Endothelial cell of umbilical vein (primary cell): ENCODE data around the gene FBXO22. TPM values are rescaled to one million over a fixed set of nuclear protein-coding genes. Genes with fewer than 3 reads are reported as not detected.

Experiments
- BruUV-seq: library from RNA; stranded (reverse); fragments of 400-500 nt; replicated peaks from 2 replicates; lab custom pipeline; 2021; lab: Mats Ljungman, UMichigan
- CTCF ChIA-PET: fragments of 300-600, 350-600 bp; sonication (Branson Sonifier 250); formaldehyde crosslinking; loops from one replicate; lab custom pipeline; 2021; ENCODE audit warnings: antibody characterized with exemption, inconsistent platforms; lab: Charles Lee
- POLR2A ChIA-PET: fragments of 300-600, 350-600 bp; sonication (Branson Sonifier 250); formaldehyde crosslinking; loops from one replicate; lab custom pipeline; 2021; ENCODE audit warnings: antibody characterized with exemption, inconsistent platforms; lab: Charles Lee
- DNase-seq: peaks from one replicate; pipeline ENCODE4 v3.0.0-alpha.2; 2011; ENCODE audit warnings: low read depth, low spot score
- FAIRE-seq: peaks from 2 replicates; lab custom pipeline; 2011; peaks lifted over from hg19 to GRCh38; lab: Jason Lieb, UNC
- H2AFZ ChIP-seq: 2 replicates; pipeline ENCODE4 v1.6.0; 2012; ENCODE audit warnings: low read depth, low read length, control low read depth, inconsistent platforms
- H3K27ac ChIP-seq: 2 replicates; pipeline ENCODE4 v1.5.1; 2011; ENCODE audit warnings: low read depth, mild to moderate bottlenecking, control low read depth, low read length, moderate library complexity; ENCODE audit not compliant: insufficient read depth
- H3K27me3 ChIP-seq, 2 experiments: 2 replicates each; pipeline versions ENCODE4 v1.6.0 to v1.6.1; 2011; ENCODE audit warnings: low read length in 2 of 2, mixed read lengths in 1 of 2; ENCODE audit not compliant: control insufficient read depth in 2 of 2, insufficient read depth in 2 of 2
- H3K36me3 ChIP-seq, 2 experiments: 2 replicates in 1 of 2; 3 replicates in 1 of 2; pipeline ENCODE4 v1.5.1; 2011; ENCODE audit warnings: low read length in 2 of 2, mild to moderate bottlenecking in 1 of 2, moderate library complexity in 1 of 2; ENCODE audit not compliant: control insufficient read depth in 2 of 2, insufficient read depth in 2 of 2; ENCODE audit errors: extremely low read depth in 1 of 2
- H3K4me1 ChIP-seq: 3 replicates; pipeline ENCODE4 v1.5.1; 2011; ENCODE audit warnings: mild to moderate bottlenecking, low read length; ENCODE audit not compliant: control insufficient read depth, insufficient read depth; ENCODE audit errors: extremely low read depth
- H3K4me2 ChIP-seq: 2 replicates; pipeline ENCODE4 v1.6.1; 2011; ENCODE audit warnings: low read length, control low read depth, mixed read lengths; ENCODE audit not compliant: insufficient read depth
- H3K4me3 ChIP-seq, 3 experiments: fragments of 200-600 bp in 1 of 3; sonication (generic), shearing (Covaris generic) in 1 of 3; replicated peaks in 1 of 3; 2 replicates each; pipeline ENCODE4 v1.5.1; 2011 to 2016; ENCODE audit warnings: control low read depth in 3 of 3, low read length in 3 of 3, mild to moderate bottlenecking in 2 of 3, inconsistent platforms in 1 of 3, low read depth in 1 of 3, moderate library complexity in 1 of 3; ENCODE audit not compliant: insufficient read depth in 1 of 3
- H3K79me2 ChIP-seq: 2 replicates; pipeline ENCODE4 v1.6.0; 2012; ENCODE audit warnings: low read length, inconsistent platforms; ENCODE audit not compliant: control insufficient read depth, insufficient read depth
- H3K9ac ChIP-seq: replicated peaks from 2 replicates; pipeline ENCODE3; 2011; ENCODE audit warnings: low read length, control low read depth; ENCODE audit not compliant: insufficient read depth; ENCODE audit errors: extremely low read depth
- H3K9me1 ChIP-seq: replicated peaks from 3 replicates; pipeline ENCODE4 v1.6.0; 2011; ENCODE audit warnings: mild to moderate bottlenecking, low read length; ENCODE audit not compliant: control insufficient read depth, insufficient read depth; ENCODE audit errors: extremely low read depth
- H3K9me3 ChIP-seq: replicated peaks from 2 replicates; pipeline ENCODE4 v1.5.1; 2012; ENCODE audit warnings: low read length, inconsistent platforms; ENCODE audit not compliant: control insufficient read depth, insufficient read depth
- H4K20me1 ChIP-seq: replicated peaks from 2 replicates; pipeline ENCODE3; 2011; ENCODE audit warnings: mild to moderate bottlenecking, low read length; ENCODE audit not compliant: control insufficient read depth, insufficient read depth; ENCODE audit errors: extremely low read depth
- CTCF ChIP-seq, 2 donors: IDR thresholded peaks; 1 replicate in 1 of 2; 2 replicates in 1 of 2; pipeline ENCODE4 v1.5.1; 2011; ENCODE audit warnings: low read length in 2 of 2, mild to moderate bottlenecking in 2 of 2, moderate library complexity in 2 of 2, control low read depth in 1 of 2, inconsistent platforms in 1 of 2, low read depth in 1 of 2; ENCODE audit not compliant: insufficient read depth in 1 of 2; ENCODE audit errors: extremely low read depth in 1 of 2
- EZH2 ChIP-seq: IDR thresholded peaks from 2 replicates; pipeline ENCODE4 v1.6.1; 2012; ENCODE audit warnings: borderline replicate concordance, low read depth, mild to moderate bottlenecking, moderate library complexity, low read length, inconsistent platforms; ENCODE audit not compliant: severe bottlenecking
- FOS ChIP-seq: IDR thresholded peaks from 2 replicates; pipeline ENCODE4 v1.6.1; 2011; ENCODE audit warnings: mild to moderate bottlenecking, low read length, moderate library complexity, borderline replicate concordance; ENCODE audit not compliant: insufficient read depth
- GATA2 ChIP-seq: IDR thresholded peaks from 2 replicates; pipeline ENCODE4 v1.7.0; 2011; ENCODE audit warnings: low read depth, mild to moderate bottlenecking, moderate library complexity, mixed read lengths, low read length; ENCODE audit not compliant: insufficient read length, insufficient read depth
- JUN ChIP-seq: IDR thresholded peaks from 2 replicates; pipeline ENCODE4 v1.6.1; 2011; ENCODE audit warnings: borderline replicate concordance, low read depth; ENCODE audit not compliant: insufficient read length, insufficient read depth
- MAX ChIP-seq: IDR thresholded peaks from 2 replicates; pipeline ENCODE4 v1.6.1; 2011; ENCODE audit not compliant: insufficient read depth, insufficient read length
- MYC ChIP-seq: IDR thresholded peaks from one replicate; pipeline ENCODE4 v1.6.1; 2011; ENCODE audit warnings: mild to moderate bottlenecking, low read depth, low read length
- POLR2A ChIP-seq: IDR thresholded peaks from 2 replicates; pipeline ENCODE4 v1.6.1; 2012; ENCODE audit warnings: low read depth, mild to moderate bottlenecking, control low read depth, low read length
- POLR2AphosphoS5 ChIP-seq: IDR thresholded peaks from 2 replicates; pipeline ENCODE4 v1.6.1; 2012; ENCODE audit warnings: low read depth, mild to moderate bottlenecking, control low read depth, low read length, moderate library complexity; ENCODE audit not compliant: insufficient read depth
- dilution Hi-C: fragments of 300-500 bp; cut with MboI; formaldehyde crosslinking; loops from one replicate; pipeline ENCODE4 v1.15.0; 2019; ENCODE audit warnings: low sequenced_read_pairs; ENCODE audit not compliant: extremely low pct_ligation_motif_present
- intact Hi-C: fragments of 100-400 bp; cut with micrococcal nuclease; formaldehyde crosslinking; loops from one replicate; pipeline ENCODE4 v1.10.0; 2022
- polyA plus RNA-seq, 4 experiments: library from polyadenylated mRNA; depleted of rRNA in 3 of 4; stranded (reverse) in 3 of 4; unstranded in 1 of 4; fragments of >200 nt; gene quantifications; 2 replicates each; pipeline versions ENCODE4 v1.2.1 to v1.2.3, GENCODE V29; 2011 to 2012; ENCODE audit warnings: missing spikeins in 1 of 4
- total RNA-seq: library from RNA; stranded (reverse); gene quantifications from 2 replicates; pipeline ENCODE4 v1.2.3, GENCODE V29; 2021

FBXO22 gene
- total and polyA plus RNA-seq, 2 donors (not counting 3 experiments of a cell fraction or from before 2014, with no cell fraction given): 20.8 to 41.6 TPM

- no peaks in the 10 kb centered on the region for H3K79me2 ChIP-seq
- H3K27me3 ChIP-seq: no peaks in the 10 kb centered on the region
- H3K4me2 ChIP-seq: no peak overlapping the region
- H3K9me3 ChIP-seq: no peaks in the 10 kb centered on the region
- no peak overlapping the region for H3K4me3 ChIP-seq
- dilution Hi-C loops (no loop called here), intact Hi-C loops (no loop called here)
- BruUV-seq: no TSS peak
- peaks cover 20% of the 10 kb centered on the region for H3K4me1 ChIP-seq
- H2AFZ ChIP-seq: no peak overlapping the region
- no peaks in the 10 kb centered on the region for H4K20me1 ChIP-seq
- peaks cover 0 to 2% of the 10 kb centered on the region in 2 experiments for H3K36me3 ChIP-seq
- no peaks in the 10 kb centered on the region for H3K9me1 ChIP-seq
- H3K9ac ChIP-seq: no peak overlapping the region
- H3K27ac ChIP-seq: no peak overlapping the region
- no peak for TF ChIP-seq POLR2A
- no peak for TF ChIP-seq FOS
- no peak for TF ChIP-seq GATA2
- no peak for TF ChIP-seq MYC
- TF ChIP-seq CTCF (IDR thresholded peaks at IDR 0.05; ENCODE audit: extremely low read depth in 1 of 2, insufficient read depth in 1 of 2, low read depth in 1 of 2, low read length in 2 of 2): no peak
- no peak for TF ChIP-seq JUN
- no peak for TF ChIP-seq POLR2AphosphoS5
- no peak for TF ChIP-seq EZH2
- TF ChIP-seq MAX: no peak
- ChIA-PET CTCF (no interaction called here), POLR2A (no interaction called here)
- no peak for DNase-seq
- FAIRE-seq: no peak
These were observed 16.5 kb upstream of the FBXO22 start for GRCh38 chr15:75887178-75887577.
